ENCODE measurements around the gene SHROOM1.

SHROOM1 gene

GRCh38 chr5:132821350-132821749 is 9.1 kb downstream of the SHROOM1 start:
- no peak for DNase-seq (ENCODE audit: low read depth)
- no peak overlapping the region for H3K4me3 ChIP-seq (ENCODE audit: low read depth, low read length)
- TF ChIP-seq CTCF (IDR thresholded peaks at IDR 0.05; ENCODE audit: low read depth, low read length, missing control alignments), result no peak

GRCh38 chr5:132820162-132820754 is 10.2 kb downstream of the SHROOM1 start:
- peak; percentile 92 for TF ChIP-seq CTCF (IDR thresholded peaks at IDR 0.05; ENCODE audit: low read depth, low read length, missing control alignments)
- peak; percentile 74 for DNase-seq (ENCODE audit: low read depth)
- H3K4me3 ChIP-seq (ENCODE audit: low read depth, low read length), result no peak overlapping the region

- no peak for DNase-seq (ENCODE audit: low read depth)
- peak overlapping the region; percentile 15; the same call in 1 of the 2 replicates for H3K4me3 ChIP-seq (ENCODE audit: low read depth, low read length)
- TF ChIP-seq CTCF (IDR thresholded peaks at IDR 0.05; ENCODE audit: low read depth, low read length, missing control alignments), result no peak
Measured at GRCh38 chr5:132819468-132819867, 11.0 kb downstream of the SHROOM1 start.

- H3K4me3 ChIP-seq (ENCODE audit: low read depth, low read length), result no peak overlapping the region
- DNase-seq (ENCODE audit: low read depth), result no peak
- no peak for TF ChIP-seq CTCF (IDR thresholded peaks at IDR 0.05; ENCODE audit: low read depth, low read length, missing control alignments)
Measured at GRCh38 chr5:132817011-132817410, 13.4 kb downstream of the SHROOM1 start.

- DNase-seq (ENCODE audit: low read depth), result no peak
- TF ChIP-seq CTCF (IDR thresholded peaks at IDR 0.05; ENCODE audit: low read depth, low read length, missing control alignments), result no peak
- no peak overlapping the region for H3K4me3 ChIP-seq (ENCODE audit: low read depth, low read length)
Measured at GRCh38 chr5:132816554-132816953, 13.9 kb downstream of the SHROOM1 start.

GRCh38 chr5:132816083-132816482 is 14.4 kb downstream of the SHROOM1 start:
- no peak for TF ChIP-seq CTCF (IDR thresholded peaks at IDR 0.05; ENCODE audit: low read depth, low read length, missing control alignments)
- no peak for DNase-seq (ENCODE audit: low read depth)
- H3K4me3 ChIP-seq (ENCODE audit: low read depth, low read length), result no peak overlapping the region

- no peak for DNase-seq (ENCODE audit: low read depth)
- no peak overlapping the region for H3K4me3 ChIP-seq (ENCODE audit: low read depth, low read length)
- no peak for TF ChIP-seq CTCF (IDR thresholded peaks at IDR 0.05; ENCODE audit: low read depth, low read length, missing control alignments)
Measured at GRCh38 chr5:132815454-132815853, 15.0 kb downstream of the SHROOM1 start.

Data from GM12864 (cell line).